Choroid plexus epithelial cell (primary cell): ENCODE measurements around the gene SNX25.

Experiments used
- DNase-seq: peaks from one replicate; pipeline ENCODE4 v3.0.0-alpha.2; 2010; ENCODE audit warnings: low read depth
- H3K4me3 ChIP-seq: 2 replicates; pipeline ENCODE4 v1.5.1; 2011; ENCODE audit warnings: low read depth, mild to moderate bottlenecking, control low read depth, low read length, moderate library complexity
- TF ChIP-seq, protein P1 (sequence below): conservative IDR thresholded peaks from 2 replicates; pipeline ENCODE4 v1.5.1; 2011; ENCODE audit warnings: low read depth, mild to moderate bottlenecking, control low read depth, inconsistent platforms, low read length, moderate library complexity

SNX25 gene

DNA sequence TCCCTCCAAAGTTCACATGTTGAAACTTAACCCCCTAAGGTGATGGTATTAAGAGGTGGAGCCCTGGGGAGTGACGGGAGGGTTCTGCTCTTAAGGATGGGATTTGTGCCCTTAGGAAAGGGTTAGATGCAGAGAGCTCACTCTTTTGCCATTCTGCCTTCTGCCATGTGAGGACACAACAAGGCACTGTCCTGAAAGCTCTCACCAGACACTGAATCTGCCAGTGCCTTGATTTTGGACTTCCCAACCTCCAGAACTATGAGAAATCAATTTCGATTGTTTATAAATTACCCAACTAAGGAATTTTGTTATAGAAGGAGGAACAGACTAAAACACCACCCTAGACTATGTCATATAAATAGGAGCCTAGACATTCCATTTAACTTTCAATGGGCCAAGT, 174.7 kb downstream of the SNX25 start:
- DNase-seq = no peak
- H3K4me3 ChIP-seq = no peak overlapping the region
- TF ChIP-seq, protein P1, sequence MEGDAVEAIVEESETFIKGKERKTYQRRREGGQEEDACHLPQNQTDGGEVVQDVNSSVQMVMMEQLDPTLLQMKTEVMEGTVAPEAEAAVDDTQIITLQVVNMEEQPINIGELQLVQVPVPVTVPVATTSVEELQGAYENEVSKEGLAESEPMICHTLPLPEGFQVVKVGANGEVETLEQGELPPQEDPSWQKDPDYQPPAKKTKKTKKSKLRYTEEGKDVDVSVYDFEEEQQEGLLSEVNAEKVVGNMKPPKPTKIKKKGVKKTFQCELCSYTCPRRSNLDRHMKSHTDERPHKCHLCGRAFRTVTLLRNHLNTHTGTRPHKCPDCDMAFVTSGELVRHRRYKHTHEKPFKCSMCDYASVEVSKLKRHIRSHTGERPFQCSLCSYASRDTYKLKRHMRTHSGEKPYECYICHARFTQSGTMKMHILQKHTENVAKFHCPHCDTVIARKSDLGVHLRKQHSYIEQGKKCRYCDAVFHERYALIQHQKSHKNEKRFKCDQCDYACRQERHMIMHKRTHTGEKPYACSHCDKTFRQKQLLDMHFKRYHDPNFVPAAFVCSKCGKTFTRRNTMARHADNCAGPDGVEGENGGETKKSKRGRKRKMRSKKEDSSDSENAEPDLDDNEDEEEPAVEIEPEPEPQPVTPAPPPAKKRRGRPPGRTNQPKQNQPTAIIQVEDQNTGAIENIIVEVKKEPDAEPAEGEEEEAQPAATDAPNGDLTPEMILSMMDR = no peak

DNA sequence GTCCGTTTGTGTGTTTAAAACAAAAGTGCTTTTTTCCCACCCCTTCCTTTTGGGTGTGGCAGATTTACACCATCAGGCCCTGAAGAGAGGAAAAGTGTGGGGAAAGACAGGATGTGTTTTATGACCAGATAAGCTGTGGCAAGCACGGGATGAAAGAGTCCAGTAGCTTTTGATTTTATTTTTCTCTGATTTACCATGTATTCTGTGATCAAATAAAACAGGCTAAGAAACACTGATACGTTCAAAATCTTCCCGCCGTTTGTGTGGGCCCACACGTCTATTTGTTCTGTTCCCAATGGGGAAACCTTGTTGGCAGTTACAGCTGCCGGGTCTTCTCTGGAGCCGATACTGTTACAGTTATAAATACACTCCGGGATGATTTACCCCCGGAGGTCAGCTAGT, 175.5 kb downstream of the SNX25 start:
- H3K4me3 ChIP-seq = no peak overlapping the region
- DNase-seq = peak; percentile 15
- TF ChIP-seq, protein P1 = no peak

DNA sequence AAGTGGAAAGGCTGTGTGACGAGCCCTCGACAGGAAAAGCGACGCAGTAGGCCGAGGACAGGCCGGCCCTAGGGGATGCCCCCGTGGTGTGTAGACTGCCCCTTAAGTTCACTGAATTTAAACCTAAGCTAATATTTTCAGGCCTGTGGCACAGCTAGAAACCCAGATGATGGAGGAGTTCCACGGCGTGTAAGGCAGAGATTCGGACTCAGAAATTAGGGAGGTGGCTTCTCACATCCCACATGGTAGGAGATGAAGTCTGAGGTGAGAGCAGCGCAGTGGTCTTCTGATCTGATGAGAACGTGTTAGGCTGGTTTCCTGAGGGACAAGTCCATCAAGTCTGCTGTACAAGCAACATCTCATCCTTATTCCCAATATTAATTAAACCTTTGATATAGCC, 178.6 kb downstream of the SNX25 start:
- H3K4me3 ChIP-seq = no peak overlapping the region
- TF ChIP-seq, protein P1 = no peak
- no peak for DNase-seq

DNA sequence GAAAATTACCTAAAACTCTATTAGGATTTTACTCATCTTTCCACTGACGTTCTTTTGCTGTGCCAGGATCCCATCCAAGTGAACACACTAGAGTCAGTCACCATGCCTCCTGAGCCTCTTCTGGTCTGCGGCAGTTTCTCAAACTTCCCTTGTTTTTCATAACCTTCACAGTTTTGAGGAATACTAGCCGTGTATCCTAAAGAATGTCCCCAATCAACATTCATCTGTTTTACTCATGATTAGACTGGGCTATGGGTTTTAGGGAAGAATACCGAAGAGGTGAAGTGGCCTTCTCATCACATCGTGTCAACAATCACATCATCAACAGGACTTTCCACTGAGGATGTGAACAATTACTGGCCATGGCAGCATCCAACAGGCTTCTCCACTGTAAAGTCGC, 181.5 kb downstream of the SNX25 start:
- H3K4me3 ChIP-seq = no peak overlapping the region
- DNase-seq = no peak
- TF ChIP-seq, protein P1 = no peak

DNA sequence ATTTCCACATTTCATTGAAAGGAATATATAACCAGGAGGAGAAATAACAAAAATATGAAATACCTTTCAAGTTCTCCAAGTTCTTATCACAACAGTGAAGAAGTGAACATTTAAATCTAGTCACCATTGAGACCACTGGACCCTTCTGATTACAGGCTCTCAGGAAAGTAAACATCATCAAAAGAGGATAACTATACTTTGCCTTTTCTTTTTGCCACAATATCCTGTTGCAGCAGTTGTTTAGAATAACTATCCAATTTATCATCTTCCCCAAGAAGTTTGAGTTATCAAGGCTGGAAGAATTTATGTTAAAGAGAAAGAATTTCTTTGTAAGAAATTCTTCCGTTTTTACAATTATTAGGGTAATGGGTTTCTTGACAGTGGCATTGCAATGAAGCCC, 182.8 kb downstream of the SNX25 start:
- TF ChIP-seq, protein P1 = no peak
- DNase-seq = no peak
- no peak overlapping the region for H3K4me3 ChIP-seq

DNA sequence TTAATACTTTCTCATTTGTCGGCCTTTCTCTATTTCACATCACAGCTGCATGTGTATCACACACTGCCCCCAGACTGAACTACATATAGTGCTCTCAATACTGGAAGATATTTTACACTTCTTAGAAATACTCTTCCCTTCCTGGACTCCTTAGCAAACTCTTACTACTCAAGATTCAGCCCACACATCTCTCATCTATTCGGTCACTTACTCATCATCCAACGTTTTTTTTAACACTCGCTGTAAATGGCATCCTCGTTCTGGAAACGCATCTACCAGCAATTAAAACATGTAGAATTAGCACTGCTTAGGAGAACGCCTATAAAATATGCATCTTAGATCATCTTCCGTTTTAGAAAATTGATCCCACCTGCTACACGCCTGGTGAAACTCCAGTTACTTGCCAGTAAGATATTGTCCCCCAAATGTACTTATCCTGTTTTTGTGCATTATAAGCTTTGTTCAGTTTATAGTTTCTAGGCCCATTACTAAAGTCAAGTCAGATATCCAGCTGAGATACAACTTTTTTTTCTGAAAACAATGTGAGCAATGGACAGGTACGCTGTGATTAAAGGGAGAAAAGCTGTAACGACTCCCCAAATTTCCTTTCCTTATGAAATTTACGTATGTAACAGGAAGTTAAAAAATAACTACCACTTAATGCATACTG, 185.3 kb downstream of the SNX25 start:
- TF ChIP-seq, protein P1 = no peak
- no peak for DNase-seq
- no peak overlapping the region for H3K4me3 ChIP-seq

DNA sequence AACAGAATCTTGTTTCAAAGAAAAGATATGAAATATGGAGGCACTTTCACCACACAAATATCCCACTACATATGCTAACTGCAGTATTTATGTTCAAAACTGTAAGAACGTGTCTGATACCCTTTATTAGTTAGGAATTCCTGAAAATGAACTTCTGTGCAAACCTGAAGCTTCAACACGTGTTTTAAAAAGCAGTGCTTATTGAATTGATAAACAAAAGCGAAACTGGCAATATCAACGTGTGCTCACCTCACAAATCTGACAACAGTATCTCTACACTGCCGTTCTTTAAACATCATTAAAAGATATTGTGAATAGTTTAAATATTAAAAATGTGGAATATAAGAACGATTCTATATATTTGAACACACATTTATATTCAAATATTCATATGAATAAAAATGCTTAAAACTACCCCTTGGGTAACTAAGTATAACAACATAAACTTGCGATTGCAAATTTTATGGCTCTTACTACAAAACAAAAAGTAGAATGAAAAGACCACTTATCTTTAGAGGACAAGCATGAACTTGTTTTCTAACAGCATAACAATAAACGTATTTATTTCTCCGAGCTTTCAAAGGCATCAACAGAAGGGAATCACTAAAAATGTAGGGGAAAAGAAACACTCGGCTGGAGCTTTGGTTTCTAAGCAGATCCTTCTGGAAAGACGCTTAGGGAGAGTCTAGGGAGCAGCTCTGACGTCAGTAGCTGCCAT, 186.0 kb downstream of the SNX25 start, which contains the start of gene LRP2BP:
LRP2BP (minus strand) TSS at position 687 of the 718 bp plus-strand sequence. CDS start 17,738 bp downstream, outside the sequence.
- no peak for DNase-seq

More for the DNA sequence above, 186.0 kb downstream of the SNX25 start, which contains the start of gene LRP2BP:
- TF ChIP-seq, protein P1 = no peak
- H3K4me3 ChIP-seq = peak within 1 kb of the TSS; percentile 77
